Measurements from ENCODE around the gene ZNF830.

- TF ChIP-seq USF2 (IDR thresholded peaks at IDR 0.05; ENCODE audit: borderline replicate concordance, low read depth, low read length) (no peak), POLR2AphosphoS5 (IDR thresholded peaks at IDR 0.05; ENCODE audit: low read depth, low read length) (no peak), CTCF (IDR thresholded peaks at IDR 0.05) (no peak), RFX5 (IDR thresholded peaks at IDR 0.05; ENCODE audit: low read length) (no peak), NFIC (IDR thresholded peaks at IDR 0.05; ENCODE audit: borderline replicate concordance) (no peak), GABPA (IDR thresholded peaks at IDR 0.05; ENCODE audit: low read depth) (no peak), EZH2phosphoT487 (IDR thresholded peaks at IDR 0.05; ENCODE audit: borderline replicate concordance, low read depth) (no peak), SMC3 (IDR thresholded peaks at IDR 0.05; ENCODE audit: low read depth, low read length) (no peak), RAD21 (IDR thresholded peaks at IDR 0.05; ENCODE audit: low read length) (no peak)
Measured at GRCh38 chr17:34917381-34917780, 44.0 kb upstream of the ZNF830 start.
